Adrenal gland (tissue), 5 donors: ENCODE data around the gene ISCA2.

Experiments used
- CTCF ChIP-seq, 6 experiments: fragments of 450-650 bp in 4 of 6; fragments of 200-600 bp in 2 of 6; sonication (generic) in 1 of 6; IDR thresholded peaks; 1 replicate in 5 of 6; 2 replicates in 1 of 6; pipeline versions ENCODE4 v1.5.1 to v1.8.0; 2016 to 2021; ENCODE audit warnings: antibody characterized with exemption in 6 of 6, mild to moderate bottlenecking in 2 of 6, moderate library complexity in 1 of 6
- POLR2A ChIP-seq, 2 donors: fragments of 450-650 bp; IDR thresholded peaks; one replicate each; pipeline ENCODE4 v1.6.1; 2017; ENCODE audit warnings: antibody characterized with exemption in 2 of 2, mild to moderate bottlenecking in 2 of 2, moderate library complexity in 1 of 2
- donor health status: DM: no; HTN: no; CAD: no.

GRCh38 chr14:74531006-74531405 lies 37.4 kb downstream of the ISCA2 start:
- no peak for TF ChIP-seq CTCF (IDR thresholded peaks at IDR 0.05)
- no peak for TF ChIP-seq POLR2A (IDR thresholded peaks at IDR 0.05)
